GM12878 (cell line): ENCODE results near the gene FAHD2A. TPM values are rescaled to one million over a fixed set of nuclear protein-coding genes. Genes with fewer than 3 reads are reported as not detected.
"Not testable (repeated sequence)": the region's sequence is repeated elsewhere in the genome, so short reads cannot be mapped to it uniquely, and the experiment has no call there.

Source experiments
- ATAC-seq: fragments of 200-7000 bp; cut with Tn5 transposase; 3 replicates; pipeline ENCODE4 v1.9.1; 2020; ENCODE audit warnings: mild to moderate bottlenecking, moderate library complexity
- BruUV-seq: library from RNA; stranded (reverse); fragments of 400-500 nt; replicated peaks from 2 replicates; lab custom pipeline; 2021; lab: Mats Ljungman, UMichigan
- CTCF ChIA-PET: fragments of 300-600 bp; sonication (Branson Sonifier 250); formaldehyde crosslinking; extraction: SDS; loops from one replicate; lab custom pipeline; 2021; ENCODE audit warnings: inconsistent platforms; lab: Yijun Ruan, JAX
- POLR2A ChIA-PET: fragments of 350-600 bp; formaldehyde crosslinking; extraction: SDS; loops from one replicate; lab custom pipeline; 2021; ENCODE audit warnings: inconsistent platforms; lab: Charles Lee
- RAD21 ChIA-PET: fragments of 300-600 bp; sonication (Branson Sonifier 250); formaldehyde crosslinking; loops from one replicate; lab custom pipeline; 2023; ENCODE audit warnings: antibody characterized with exemption; ENCODE audit not compliant: unreplicated experiment; lab: Charles Lee
- SMC1A ChIA-PET: fragments of 300-600 bp; sonication (Branson Sonifier 250); formaldehyde crosslinking; loops from one replicate; lab custom pipeline; 2023; ENCODE audit not compliant: unreplicated experiment, uncharacterized antibody; lab: Charles Lee
- DNase-seq: peaks from one replicate; pipeline ENCODE4 v3.0.0-alpha.2; 2011; ENCODE audit warnings: low read depth, low spot score
- FAIRE-seq: peaks from 3 replicates; lab custom pipeline; 2011; peaks lifted over from hg19 to GRCh38; lab: Jason Lieb, UNC
- H2AFZ ChIP-seq: 2 replicates; pipeline ENCODE4 v1.6.0; 2011; ENCODE audit warnings: low read depth, low read length, control low read depth; ENCODE audit not compliant: control insufficient read depth
- H3K27ac ChIP-seq: 2 replicates; pipeline ENCODE4 v1.5.1; 2011; ENCODE audit warnings: control low read depth; ENCODE audit not compliant: control insufficient read depth, insufficient read depth
- H3K27me3 ChIP-seq, 2 experiments: replicated peaks in 1 of 2; 2 replicates each; pipeline versions ENCODE4 v1.6.0 to v1.6.1; 2011; ENCODE audit warnings: low read length in 1 of 2; ENCODE audit not compliant: control insufficient read depth in 2 of 2, insufficient read depth in 2 of 2
- H3K36me3 ChIP-seq, 2 experiments: 2 replicates each; pipeline ENCODE4 v1.5.1; 2011; ENCODE audit warnings: low read length in 1 of 2; ENCODE audit not compliant: control insufficient read depth in 2 of 2, insufficient read depth in 2 of 2
- H3K4me1 ChIP-seq: 2 replicates; pipeline ENCODE4 v1.6.1; 2011; ENCODE audit warnings: mild to moderate bottlenecking, low read length, moderate library complexity, mixed read lengths; ENCODE audit not compliant: control insufficient read depth, insufficient read depth
- H3K4me2 ChIP-seq: 2 replicates; pipeline ENCODE4 v1.6.0; 2011; ENCODE audit warnings: control low read depth; ENCODE audit not compliant: control insufficient read depth, insufficient read depth
- H3K4me3 ChIP-seq: fragments of 200-600 bp; sonication (generic); 2 replicates; pipeline ENCODE4 v1.5.1; 2016
- H3K79me2 ChIP-seq: 2 replicates; pipeline ENCODE4 v1.6.0; 2011; ENCODE audit warnings: low read length; ENCODE audit not compliant: control insufficient read depth, insufficient read depth
- H3K9ac ChIP-seq: 2 replicates; pipeline ENCODE4 v1.8.0; 2011; ENCODE audit warnings: low read length, control low read depth, mixed read lengths; ENCODE audit not compliant: control insufficient read depth, insufficient read depth
- H3K9me3 ChIP-seq: replicated peaks from 3 replicates; pipeline ENCODE4 v1.5.1; 2011; ENCODE audit warnings: mild to moderate bottlenecking, low read length; ENCODE audit not compliant: control insufficient read depth, insufficient read depth
- H4K20me1 ChIP-seq: 2 replicates; pipeline ENCODE4 v1.6.0; 2011; ENCODE audit not compliant: control insufficient read depth, insufficient read depth
- RAD21 ChIP-seq: IDR thresholded peaks from 2 replicates; pipeline ENCODE4 v1.6.1; 2011; ENCODE audit warnings: mild to moderate bottlenecking, low read depth, low read length, moderate library complexity; ENCODE audit not compliant: insufficient read depth
- SMC3 ChIP-seq: IDR thresholded peaks from 2 replicates; pipeline ENCODE4 v1.6.1; 2011; ENCODE audit warnings: low read length, improper control_type of control experiment, borderline replicate concordance
- WGBS: methylation state at CpG from one replicate; pipeline ENCODE4 v1.1.6; 2016; ENCODE audit warnings: low lambda C conversion rate; ENCODE audit not compliant: insufficient replicate concordance, insufficient coverage; ENCODE audit errors: missing lambda C conversion rate; 5-methylcytosine and 5-hydroxymethylcytosine counted together
- in situ Hi-C: fragments of 300-500 bp; cut with MboI; formaldehyde crosslinking; loops from 9 replicates; pipeline ENCODE4 v1.14.3; 2018; ENCODE audit warnings: mixed read lengths
- intact Hi-C: fragments of 100-400 bp; cut with micrococcal nuclease; formaldehyde crosslinking; loops from one replicate; pipeline ENCODE4 v1.14.2; 2022; ENCODE audit not compliant: unreplicated experiment
- polyA plus RNA-seq, 11 experiments: library from polyadenylated mRNA; depleted of rRNA in 4 of 11; unstranded in 6 of 11; stranded (reverse) in 5 of 11; fragments of >200 nt; fragmentation: Nextera tagmentation in 4 of 11; fragmentation: Illumina TruSeq in 1 of 11; extraction: Ambion mirVana in 4 of 11; extraction: Trizol in 1 of 11; gene quantifications; 1 replicate in 1 of 11; 2 replicates in 10 of 11; pipeline versions ENCODE4 v1.2.1 to v1.2.3, GENCODE V29; 2011 to 2016; ENCODE audit warnings: inconsistent platforms in 2 of 11, missing spikeins in 2 of 11, low read depth in 1 of 11
- total RNA-seq, 4 experiments: library from RNA; depleted of rRNA in 3 of 4; stranded (reverse); fragments of >200 nt in 3 of 4; fragmentation: Illumina TruSeq in 1 of 4; extraction: Trizol in 1 of 4; gene quantifications; 2 replicates each; pipeline versions ENCODE4 v1.2.1 to v1.2.3, GENCODE V29; 2013 to 2021
- TF ChIP-seq, protein P1 (sequence below), 3 experiments: IDR thresholded peaks in 2 of 3; conservative IDR thresholded peaks in 1 of 3; 2 replicates each; pipeline ENCODE4 v1.5.1; 2011; ENCODE audit warnings: low read depth in 3 of 3, low read length in 3 of 3, mild to moderate bottlenecking in 3 of 3, control low read depth in 2 of 3, moderate library complexity in 2 of 3, inconsistent platforms in 1 of 3, mixed read lengths in 1 of 3; ENCODE audit not compliant: control insufficient read depth in 2 of 3, insufficient read depth in 1 of 3; ENCODE audit errors: extremely low read depth in 1 of 3

The FAHD2A gene
- total and polyA plus RNA-seq, 10 of the 15 experiments (the other 5 are each of a cell fraction or from before 2014, with no cell fraction given): 11.2 to 38.2 (median 25.1) TPM

DNA sequence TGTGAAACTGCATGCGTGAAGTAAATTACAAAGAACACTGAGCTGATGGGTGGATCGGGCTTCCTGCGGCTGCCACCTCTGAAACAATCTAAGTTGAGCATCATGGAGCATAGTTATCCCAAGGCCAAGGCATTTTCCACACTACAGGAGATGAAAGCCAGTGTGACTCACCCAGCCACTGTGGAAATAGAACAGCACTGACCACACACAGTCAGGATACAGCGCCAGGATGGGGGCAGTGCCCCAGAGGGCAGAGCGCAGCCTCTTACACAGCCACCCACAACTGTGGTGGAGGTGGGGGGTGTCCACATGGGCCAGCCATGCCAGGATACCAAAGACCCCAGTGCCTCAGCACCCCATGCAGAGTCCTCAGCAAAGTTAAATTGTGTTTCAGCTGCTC is 8.7 kb downstream of the FAHD2A start:
- H2AFZ ChIP-seq, H3K36me3 ChIP-seq, H4K20me1 ChIP-seq, H3K4me1 ChIP-seq, in situ Hi-C loops, H3K79me2 ChIP-seq, BruUV-seq, H3K9ac ChIP-seq, SMC1A ChIA-PET, POLR2A ChIA-PET, H3K4me2 ChIP-seq, H3K9me3 ChIP-seq, H3K4me3 ChIP-seq, ATAC-seq, H3K27me3 ChIP-seq, DNase-seq, RAD21 ChIA-PET, H3K27ac ChIP-seq, FAIRE-seq: not testable (repeated sequence)
- WGBS: 64% methylated on average over 5 of the region's 5 CpGs
- intact Hi-C loops: loop anchor here (5.0 kb wide), 1 partner anchor 316 kb away; no protein-coding TSS in a partner anchor
- CTCF ChIA-PET: interaction anchor here (0.6 kb wide), 1 partner anchor 1309 kb away, joined by 3 read pairs; no protein-coding TSS in a partner anchor

GRCh38 chr2:95414015-95414594 is 11.6 kb downstream of the FAHD2A start:
- FAIRE-seq: peak; percentile 95
- H3K79me2 ChIP-seq, H3K9ac ChIP-seq, H3K4me3 ChIP-seq, SMC1A ChIA-PET, RAD21 ChIA-PET, DNase-seq, BruUV-seq, POLR2A ChIA-PET, H4K20me1 ChIP-seq, H3K27me3 ChIP-seq, in situ Hi-C loops, H3K27ac ChIP-seq, H3K4me1 ChIP-seq, H3K9me3 ChIP-seq, H2AFZ ChIP-seq, H3K4me2 ChIP-seq, H3K36me3 ChIP-seq: not testable (repeated sequence)
- intact Hi-C loops: loop anchor here (5.0 kb wide), 1 partner anchor 313 kb away; no protein-coding TSS in a partner anchor
- peak; percentile 99 for ATAC-seq
- TF ChIP-seq, protein P1, sequence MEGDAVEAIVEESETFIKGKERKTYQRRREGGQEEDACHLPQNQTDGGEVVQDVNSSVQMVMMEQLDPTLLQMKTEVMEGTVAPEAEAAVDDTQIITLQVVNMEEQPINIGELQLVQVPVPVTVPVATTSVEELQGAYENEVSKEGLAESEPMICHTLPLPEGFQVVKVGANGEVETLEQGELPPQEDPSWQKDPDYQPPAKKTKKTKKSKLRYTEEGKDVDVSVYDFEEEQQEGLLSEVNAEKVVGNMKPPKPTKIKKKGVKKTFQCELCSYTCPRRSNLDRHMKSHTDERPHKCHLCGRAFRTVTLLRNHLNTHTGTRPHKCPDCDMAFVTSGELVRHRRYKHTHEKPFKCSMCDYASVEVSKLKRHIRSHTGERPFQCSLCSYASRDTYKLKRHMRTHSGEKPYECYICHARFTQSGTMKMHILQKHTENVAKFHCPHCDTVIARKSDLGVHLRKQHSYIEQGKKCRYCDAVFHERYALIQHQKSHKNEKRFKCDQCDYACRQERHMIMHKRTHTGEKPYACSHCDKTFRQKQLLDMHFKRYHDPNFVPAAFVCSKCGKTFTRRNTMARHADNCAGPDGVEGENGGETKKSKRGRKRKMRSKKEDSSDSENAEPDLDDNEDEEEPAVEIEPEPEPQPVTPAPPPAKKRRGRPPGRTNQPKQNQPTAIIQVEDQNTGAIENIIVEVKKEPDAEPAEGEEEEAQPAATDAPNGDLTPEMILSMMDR (IDR thresholded peaks at IDR 0.05 in 2 of 3, conservative IDR thresholded peaks at IDR 0.05 in 1 of 3; ENCODE audit: control insufficient read depth in 2 of 3, extremely low read depth in 1 of 3, insufficient read depth in 1 of 3, low read depth in 3 of 3, low read length in 3 of 3): peak; percentile 64 to 79 (median 65)
- TF ChIP-seq RAD21 (peak; percentile 81), SMC3 (peak; percentile 67)
- CTCF ChIA-PET: interaction anchor here (0.6 to 1.7 kb wide), 3 partner anchors 12 to 357 kb away, joined by 3 to 4 read pairs (median 3); partner anchors contain the start of gene FAHD2A
- 0% methylated on average over 4 of the region's 9 CpGs for WGBS

DNA sequence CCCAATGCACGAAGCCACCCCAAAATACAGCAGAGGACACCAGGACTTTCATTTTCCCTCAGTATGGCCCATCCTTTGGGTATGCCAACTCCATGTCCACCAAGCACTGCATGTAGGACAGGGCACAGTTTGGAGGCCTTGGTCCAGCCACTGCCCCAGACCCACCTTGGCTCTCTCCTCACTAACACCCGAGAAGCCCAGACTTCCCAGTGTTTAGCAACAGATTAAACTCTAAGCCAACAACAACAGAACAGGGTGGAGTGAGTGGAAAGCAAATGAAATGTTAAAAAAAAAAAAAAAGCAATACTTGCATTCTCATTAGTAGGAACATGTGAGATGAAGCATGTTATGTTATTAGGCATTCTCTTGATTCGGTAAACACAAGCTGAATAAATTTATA is 12.6 kb downstream of the FAHD2A start:
- in situ Hi-C loops: not testable (repeated sequence)

More for the DNA sequence above, 12.6 kb downstream of the FAHD2A start:
- H4K20me1 ChIP-seq, RAD21 ChIA-PET, H3K79me2 ChIP-seq, H3K4me3 ChIP-seq, POLR2A ChIA-PET, H3K27ac ChIP-seq, H3K4me1 ChIP-seq, H3K27me3 ChIP-seq, intact Hi-C loops, H3K9me3 ChIP-seq, H2AFZ ChIP-seq, DNase-seq, H3K4me2 ChIP-seq, H3K36me3 ChIP-seq, H3K9ac ChIP-seq, ATAC-seq, BruUV-seq, FAIRE-seq: not testable (repeated sequence)
- 65% methylated on average over 3 of the region's 3 CpGs for WGBS
- ChIA-PET SMC1A (interaction anchor here (0.7 kb wide), 1 partner anchor 250 kb away, joined by 3 read pairs; no protein-coding TSS in a partner anchor), CTCF (interaction anchor here (1.2 to 1.7 kb wide), 2 partner anchors 13 to 26 kb away, joined by 3 to 4 read pairs; partner anchors contain the start of gene FAHD2A)
